Mesodermal cell (in vitro differentiated cells): Measurements from ENCODE around the gene RIMS3.

Experiments
- H3K27ac ChIP-seq: 2 replicates; pipeline ENCODE4 v1.7.0; 2013; ENCODE audit warnings: mild to moderate bottlenecking, low read depth, low read length, moderate library complexity; ENCODE audit not compliant: severe bottlenecking
- H3K36me3 ChIP-seq: 2 replicates; pipeline ENCODE4 v1.7.1; 2013; ENCODE audit warnings: mild to moderate bottlenecking, low read length, moderate library complexity; ENCODE audit not compliant: control insufficient read depth, insufficient read depth
- H3K4me1 ChIP-seq: one replicate; pipeline ENCODE4 v1.7.1; 2013; ENCODE audit warnings: mild to moderate bottlenecking, low read length; ENCODE audit not compliant: insufficient read depth, control insufficient read depth, poor library complexity, severe bottlenecking
- H3K4me3 ChIP-seq: 2 replicates; pipeline ENCODE4 v1.7.0; 2013; ENCODE audit warnings: low read length, control low read depth, mild to moderate bottlenecking; ENCODE audit not compliant: insufficient read depth, poor library complexity, severe bottlenecking; ENCODE audit errors: extremely low read depth
- H3K9me3 ChIP-seq: 2 replicates; pipeline ENCODE4 v1.7.1; 2013; ENCODE audit warnings: mild to moderate bottlenecking, low read length, moderate library complexity; ENCODE audit not compliant: control insufficient read depth
- WGBS, 2 experiments: methylation state at CpG; one replicate each; pipeline ENCODE4 v1.1.5; 2013; ENCODE audit warnings: missing lambda C conversion rate in 2 of 2; ENCODE audit not compliant: insufficient coverage in 2 of 2; 5-methylcytosine and 5-hydroxymethylcytosine counted together

RIMS3 gene

GRCh38 chr1:40618108-40618507 lies 47.4 kb downstream of the RIMS3 start:
- WGBS, 2 experiments = 100% methylated on average over 1 of the region's 1 CpG; no CpG with 5 or more reads in 1 of the 2 experiments
- Histone ChIP-seq H3K9me3 (no peaks in the 10 kb centered on the region), H3K36me3 (no peaks in the 10 kb centered on the region), H3K27ac (no peak overlapping the region), H3K4me3 (no peak overlapping the region), H3K4me1 (no peaks in the 10 kb centered on the region)

- Histone ChIP-seq H3K36me3 (no peaks in the 10 kb centered on the region), H3K9me3 (no peaks in the 10 kb centered on the region), H3K27ac (no peak overlapping the region), H3K4me1 (no peaks in the 10 kb centered on the region), H3K4me3 (no peak overlapping the region)
- 55 to 56% methylated on average over 10 of the region's 11 CpGs for WGBS, 2 experiments
These were observed 53.1 kb downstream of the RIMS3 start for GRCh38 chr1:40612345-40612831.

- Histone ChIP-seq H3K4me3 (no peak overlapping the region), H3K4me1 (no peaks in the 10 kb centered on the region), H3K9me3 (no peaks in the 10 kb centered on the region), H3K36me3 (no peaks in the 10 kb centered on the region), H3K27ac (no peak overlapping the region)
- 71 to 78% methylated on average over 4 to 5 of the region's 7 CpGs for WGBS, 2 experiments
These were observed 55.3 kb downstream of the RIMS3 start for GRCh38 chr1:40610156-40610555.

DNA sequence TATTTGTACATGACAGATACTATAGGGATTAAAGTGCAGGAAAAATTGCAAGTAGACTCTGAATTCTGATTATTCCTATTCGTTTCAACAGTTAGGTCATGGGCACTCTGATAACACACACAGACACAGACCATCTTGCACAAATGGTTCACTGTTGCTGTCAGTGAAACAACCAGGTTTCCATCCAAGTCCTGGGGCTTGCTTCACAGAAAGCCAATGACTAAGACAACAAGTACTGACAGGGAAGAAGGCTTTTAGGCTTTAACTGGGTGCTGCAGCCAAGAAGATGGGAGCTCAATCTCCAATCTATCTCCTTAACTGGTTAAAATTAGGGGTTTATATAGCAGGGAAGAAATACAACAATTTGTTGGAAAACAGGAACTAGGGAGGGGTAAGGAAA lies 57.6 kb downstream of the RIMS3 start:
- H3K4me3 ChIP-seq = no peak overlapping the region
- H3K27ac ChIP-seq = no peak overlapping the region
- no peaks in the 10 kb centered on the region for H3K36me3 ChIP-seq
- H3K9me3 ChIP-seq = no peaks in the 10 kb centered on the region
- no peaks in the 10 kb centered on the region for H3K4me1 ChIP-seq
- 71 to 80% methylated on average over 1 of the region's 1 CpG for whole genome bisulfite sequencing, 2 experiments

- H3K4me1 ChIP-seq = no peaks in the 10 kb centered on the region
- H3K27ac ChIP-seq = no peak overlapping the region
- WGBS, 2 experiments = 75 to 85% methylated on average over 2 of the region's 2 CpGs
- H3K36me3 ChIP-seq = no peaks in the 10 kb centered on the region
- no peaks in the 10 kb centered on the region for H3K9me3 ChIP-seq
- no peak overlapping the region for H3K4me3 ChIP-seq
These were observed 58.5 kb downstream of the RIMS3 start for GRCh38 chr1:40606978-40607377.

GRCh38 chr1:40606194-40606593 lies 59.3 kb downstream of the RIMS3 start:
- Histone ChIP-seq H3K4me1 (no peaks in the 10 kb centered on the region), H3K27ac (no peak overlapping the region), H3K36me3 (no peaks in the 10 kb centered on the region), H3K9me3 (no peaks in the 10 kb centered on the region), H3K4me3 (no peak overlapping the region)
- WGBS, 2 experiments = 57 to 86% methylated on average over 1 to 3 of the region's 3 CpGs

GRCh38 chr1:40599926-40600325 lies 65.6 kb downstream of the RIMS3 start:
- Histone ChIP-seq H3K9me3 (peaks cover 5% of the 10 kb centered on the region), H3K27ac (no peak overlapping the region), H3K4me1 (no peaks in the 10 kb centered on the region), H3K4me3 (no peak overlapping the region), H3K36me3 (no peaks in the 10 kb centered on the region)
- no CpG with 5 or more reads among the region's 1 CpG for WGBS, 2 experiments

DNA sequence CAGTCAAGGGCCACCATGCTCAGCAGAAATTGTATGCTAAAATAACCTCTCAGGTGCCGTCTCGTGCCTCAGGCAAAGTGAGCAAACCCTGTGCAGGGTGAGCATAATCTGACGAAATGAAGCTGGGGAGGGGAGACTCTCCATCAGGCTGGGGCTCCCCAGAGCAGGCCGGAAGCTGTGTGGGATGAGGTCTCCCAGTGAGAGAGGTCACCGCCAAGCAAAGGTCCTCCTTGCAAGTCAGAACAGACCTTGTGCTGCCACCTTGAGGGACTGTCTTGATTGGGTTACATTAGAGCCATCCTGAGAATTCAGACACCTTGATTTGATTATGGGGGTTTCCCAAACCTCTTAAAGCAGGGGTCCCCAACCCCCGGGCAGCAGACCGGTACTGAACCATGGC lies 69.9 kb downstream of the RIMS3 start:
- WGBS, 2 experiments = 90 to 93% methylated on average over 6 to 7 of the region's 7 CpGs
- Histone ChIP-seq H3K4me3 (no peak overlapping the region), H3K4me1 (no peaks in the 10 kb centered on the region), H3K9me3 (peaks cover 5% of the 10 kb centered on the region), H3K36me3 (no peaks in the 10 kb centered on the region), H3K27ac (no peak overlapping the region)

GRCh38 chr1:40594187-40594531 lies 71.3 kb downstream of the RIMS3 start:
- Histone ChIP-seq H3K27ac (no peak overlapping the region), H3K36me3 (no peaks in the 10 kb centered on the region), H3K9me3 (peaks cover 5% of the 10 kb centered on the region), H3K4me3 (no peak overlapping the region), H3K4me1 (no peaks in the 10 kb centered on the region)
- 75 to 100% methylated on average over 2 to 3 of the region's 3 CpGs for WGBS, 2 experiments

- 78 to 84% methylated on average over 5 to 7 of the region's 8 CpGs for WGBS, 2 experiments
- Histone ChIP-seq H3K4me3 (no peak overlapping the region), H3K27ac (no peak overlapping the region)
These were observed 71.9 kb downstream of the RIMS3 start for GRCh38 chr1:40593449-40594186.

DNA sequence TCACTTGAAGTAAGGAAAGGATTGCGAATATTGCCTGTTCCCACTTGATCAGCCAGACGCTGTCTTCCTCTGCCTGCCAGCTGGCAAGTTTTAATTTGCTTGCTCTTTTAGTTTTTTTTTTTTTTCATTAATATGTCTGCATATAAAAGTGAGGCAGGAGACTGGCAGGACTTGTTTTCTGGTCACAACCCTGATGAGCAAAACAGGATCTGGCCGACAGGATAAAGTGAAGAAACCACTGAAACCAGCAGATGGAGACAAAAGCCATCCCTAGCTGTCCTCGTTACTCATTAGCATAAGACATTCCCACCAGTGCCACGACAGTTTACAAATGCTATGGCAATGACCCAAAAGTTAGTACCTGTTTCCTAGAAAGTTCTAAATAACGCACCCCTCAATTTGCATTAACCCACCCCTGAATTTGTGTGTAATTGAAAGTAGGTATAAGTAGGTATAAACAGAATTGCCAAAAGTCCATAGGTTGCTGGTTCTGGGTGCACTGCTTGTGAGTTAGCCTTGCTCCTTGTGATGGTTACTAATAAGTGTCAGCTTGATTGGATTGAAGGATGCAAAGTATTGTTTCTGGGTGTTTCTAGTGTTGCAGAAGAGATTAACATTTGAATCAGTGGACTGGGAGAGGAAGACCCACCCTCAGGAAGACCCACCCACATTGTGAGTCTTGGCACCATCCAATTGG lies 73.2 kb downstream of the RIMS3 start:
- Histone ChIP-seq H3K4me1 (no peaks in the 10 kb centered on the region), H3K4me3 (no peak overlapping the region), H3K27ac (no peak overlapping the region), H3K9me3 (peaks cover 5% of the 10 kb centered on the region), H3K36me3 (no peaks in the 10 kb centered on the region)
- WGBS, 2 experiments = 61 to 87% methylated on average over 3 of the region's 6 CpGs

More at GRCh38 chr1:40593449-40594186, 71.9 kb downstream of the RIMS3 start:
- H3K9me3 ChIP-seq = peaks cover 5% of the 10 kb centered on the region
- no peaks in the 10 kb centered on the region for H3K36me3 ChIP-seq
- no peaks in the 10 kb centered on the region for H3K4me1 ChIP-seq
